Measurements from ENCODE around the gene SPATA33.
"Not testable (repeated sequence)": the region's sequence is repeated elsewhere in the genome, so short reads cannot be mapped to it uniquely, and the experiment has no call there.

The SPATA33 gene

DNA sequence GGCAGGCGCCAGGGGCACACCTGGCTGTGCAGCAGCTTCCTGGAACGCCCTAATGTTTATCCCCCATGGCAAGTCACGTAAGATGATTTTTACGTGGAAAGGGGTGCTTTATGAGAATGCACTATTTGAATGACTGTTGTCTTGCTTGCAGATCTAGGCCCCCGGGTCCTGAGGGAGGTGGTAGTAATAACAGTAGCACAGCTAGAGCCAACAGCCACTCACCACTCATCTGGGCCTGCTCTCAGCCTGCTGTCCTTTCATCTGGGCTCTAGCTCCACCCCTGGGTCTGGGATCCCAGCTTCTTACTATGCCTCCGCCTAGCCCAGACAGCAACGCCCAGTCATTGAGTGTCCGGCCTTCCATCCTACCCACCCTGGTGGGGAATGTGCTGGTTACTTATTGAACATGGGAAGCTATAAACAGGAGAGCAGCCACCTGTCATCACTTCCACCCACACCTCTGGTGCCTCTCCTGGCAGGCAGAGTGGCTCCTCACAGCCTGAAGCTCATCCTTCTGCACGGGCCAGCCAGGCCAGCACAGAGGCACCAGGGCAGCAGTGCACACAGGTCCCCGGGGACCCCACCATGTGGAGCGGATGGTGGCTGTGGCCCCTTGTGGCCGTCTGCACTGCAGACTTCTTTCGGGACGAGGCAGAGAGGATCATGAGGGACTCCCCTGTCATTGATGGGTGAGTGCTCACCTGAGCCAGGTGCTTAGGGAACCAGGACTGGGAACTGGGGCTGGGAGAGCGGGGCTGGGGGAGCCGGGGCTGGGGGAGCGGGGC is 27.6 kb upstream of the SPATA33 start:
- no peak for DNase-seq

DNA sequence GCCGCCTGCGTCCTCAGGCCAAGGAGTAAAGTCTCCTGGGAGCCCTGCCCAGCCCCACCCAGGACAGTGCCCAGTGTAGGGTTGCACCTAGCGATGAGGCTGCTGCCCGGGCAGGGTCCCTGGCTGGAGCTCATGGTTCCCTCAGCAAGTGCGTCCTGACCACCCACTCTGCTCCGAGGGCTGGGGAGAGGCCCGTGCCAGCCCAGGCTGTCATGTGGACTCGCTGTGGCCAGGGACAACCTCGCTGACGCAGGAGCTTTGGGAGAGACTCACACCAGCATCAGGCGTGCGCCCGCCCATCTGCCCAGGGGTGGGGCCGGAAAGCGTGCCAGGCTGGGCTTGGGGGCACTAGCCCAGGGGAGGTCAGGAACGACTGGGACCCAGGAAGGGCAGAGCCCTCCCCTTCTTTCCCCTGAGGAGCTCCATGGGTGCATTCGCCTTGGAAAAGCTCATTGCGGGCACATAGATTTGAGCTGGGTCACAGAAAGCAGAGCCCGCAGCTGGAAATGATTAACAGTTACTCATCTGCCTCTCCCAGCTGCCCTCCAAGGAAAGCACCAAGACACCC is 24.5 kb upstream of the SPATA33 start:
- no peak for DNase-seq

DNA sequence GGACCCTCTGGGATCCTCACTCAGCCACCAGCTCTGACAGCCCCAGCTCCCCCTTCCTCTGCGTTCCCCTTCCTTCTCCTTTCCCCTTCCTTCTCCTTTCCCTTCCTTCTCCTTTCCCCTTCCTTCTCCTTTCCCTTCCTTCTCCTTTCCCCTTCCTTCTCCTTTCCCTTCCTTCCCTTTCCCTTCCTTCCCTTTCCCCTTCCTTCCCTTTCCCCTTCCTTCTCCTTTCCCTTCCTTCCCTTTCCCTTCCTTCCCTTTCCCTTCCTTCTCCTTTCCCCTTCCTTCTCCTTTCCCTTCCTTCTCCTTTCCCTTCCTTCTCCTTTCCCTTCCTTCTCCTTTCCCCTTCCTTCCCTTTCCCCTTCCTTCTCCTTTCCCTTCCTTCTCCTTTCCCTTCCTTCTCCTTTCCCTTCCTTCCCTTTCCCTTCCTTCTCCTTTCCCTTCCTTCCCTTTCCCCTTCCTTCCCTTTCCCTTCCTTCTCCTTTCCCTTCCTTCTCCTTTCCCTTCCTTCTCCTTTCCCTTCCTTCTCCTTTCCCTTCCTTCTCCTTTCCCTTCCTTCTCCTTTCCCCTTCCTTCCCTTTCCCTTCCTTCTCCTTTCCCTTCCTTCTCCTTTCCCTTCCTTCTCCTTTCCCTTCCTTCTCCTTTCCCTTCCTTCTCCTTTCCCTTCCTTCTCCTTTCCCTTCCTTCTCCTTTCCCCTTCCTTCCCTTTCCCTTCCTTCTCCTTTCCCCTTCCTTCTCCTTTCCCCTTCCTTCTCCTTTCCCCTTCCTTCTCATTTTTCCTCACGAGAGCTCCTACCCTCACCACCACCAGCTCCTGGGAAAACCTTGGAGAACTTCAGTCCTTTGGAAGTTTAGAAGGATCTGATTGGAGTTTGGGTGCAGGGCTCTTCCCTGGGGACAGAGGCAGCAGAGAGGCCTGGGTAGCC is 22.9 kb upstream of the SPATA33 start:
- DNase-seq: not testable (repeated sequence)

DNA sequence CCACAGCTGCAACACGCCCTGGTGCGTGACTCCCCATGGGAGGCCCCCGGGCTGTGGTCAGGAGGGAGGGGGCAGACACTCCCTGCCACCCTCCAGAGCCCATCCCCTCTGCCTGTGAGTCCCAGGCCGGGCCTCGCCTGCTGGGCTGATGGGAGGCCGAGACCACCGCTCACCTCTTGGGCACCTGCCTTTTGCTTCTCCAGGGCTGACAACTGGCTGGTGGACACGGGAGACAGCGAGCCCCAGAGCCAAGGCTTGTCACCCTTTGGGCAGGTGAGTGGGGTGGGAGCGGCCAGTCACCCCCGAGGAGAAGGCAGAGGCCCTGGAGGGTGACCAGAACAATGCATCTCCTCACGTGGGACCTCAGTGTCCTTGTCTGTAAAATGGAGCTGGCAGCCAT is 21.0 kb upstream of the SPATA33 start:
- DNase-seq: no peak

DNA sequence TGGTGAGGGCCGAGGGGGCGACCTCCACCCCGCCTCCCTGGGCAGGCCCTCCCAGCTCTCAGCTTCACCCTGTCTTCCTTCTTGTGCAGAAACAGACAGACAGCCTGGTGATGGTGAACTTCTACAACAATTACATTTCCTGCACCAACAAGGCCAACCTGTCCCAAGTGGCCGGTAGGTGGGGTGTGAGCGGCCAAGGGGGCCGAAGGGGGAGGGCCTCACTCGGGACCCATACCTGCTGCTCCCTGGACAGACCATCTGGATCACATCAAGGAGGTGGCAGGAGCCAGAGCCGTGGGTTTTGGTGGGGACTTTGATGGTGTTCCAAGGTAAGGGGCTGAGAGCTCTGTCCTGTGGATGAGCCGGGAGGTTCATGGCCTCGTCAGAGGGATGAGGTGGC is 20.3 kb upstream of the SPATA33 start:
- no peak for DNase-seq

DNA sequence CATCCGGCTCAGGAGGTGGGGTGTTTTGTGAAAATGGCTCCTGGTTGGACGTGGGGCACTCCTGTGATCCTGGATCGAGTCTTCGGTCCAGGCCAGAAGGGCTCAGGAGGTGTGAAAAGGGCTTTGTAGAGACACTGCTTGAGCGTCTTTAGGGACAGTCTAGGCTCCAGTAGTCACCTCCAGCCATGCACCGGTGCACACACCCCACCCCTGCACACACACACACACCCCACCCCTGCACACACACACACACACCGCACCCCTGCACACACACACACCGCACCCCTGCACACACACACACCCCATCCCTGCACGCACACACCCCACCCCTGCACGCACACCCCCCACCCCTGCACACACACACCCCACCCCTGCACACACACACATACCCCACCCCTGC is 19.2 kb upstream of the SPATA33 start:
- no peak for DNase-seq

DNA sequence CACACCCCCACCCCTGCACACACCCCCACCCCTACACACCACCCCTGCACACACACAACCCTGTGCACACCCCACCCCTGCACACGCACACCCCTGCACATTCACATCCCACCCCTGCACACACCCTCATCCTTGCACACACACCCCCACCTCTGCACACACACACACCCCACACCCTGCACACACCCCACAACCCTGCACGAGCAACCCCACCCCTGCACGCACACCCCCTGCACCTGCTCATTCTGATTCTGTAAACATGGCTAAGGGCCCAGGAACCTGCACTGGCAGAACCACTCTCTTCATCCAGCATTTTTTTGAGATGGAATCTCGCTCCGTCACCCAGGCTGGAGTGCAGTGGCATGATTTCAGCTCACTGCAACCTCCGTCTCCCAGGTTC is 18.3 kb upstream of the SPATA33 start:
- no peak for DNase-seq

DNA sequence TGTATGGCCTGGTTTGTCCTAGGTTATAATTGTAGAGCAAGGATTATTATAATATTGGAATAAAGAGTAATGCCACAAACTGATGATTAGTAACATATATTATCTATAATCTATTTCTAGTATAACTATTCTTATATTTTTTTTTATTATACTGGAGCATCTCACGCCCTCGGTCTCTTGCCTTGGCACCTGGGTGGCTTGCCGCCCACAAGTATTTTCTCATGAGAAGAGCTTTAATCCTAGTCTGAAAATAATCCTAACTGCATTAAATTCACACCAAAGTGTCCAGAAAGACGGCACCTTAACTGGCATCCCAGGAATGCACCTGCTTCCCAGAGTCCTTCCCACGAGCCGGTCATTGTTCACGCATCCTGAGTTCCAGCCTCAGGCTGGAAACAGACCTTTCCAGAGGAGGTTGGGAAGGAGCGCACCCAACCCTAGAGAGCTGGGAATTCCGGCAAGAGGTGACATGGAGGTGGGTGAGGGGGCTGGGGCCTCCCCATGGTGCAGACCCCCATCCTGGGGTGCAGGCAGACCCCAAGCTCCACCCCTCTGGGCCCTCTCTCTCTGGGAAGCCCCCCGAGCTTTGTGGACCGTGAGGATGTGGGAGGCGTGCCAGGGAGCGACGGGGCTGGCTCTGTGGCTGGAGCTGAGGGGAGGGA is 16.0 kb upstream of the SPATA33 start:
- DNase-seq: no peak

DNA sequence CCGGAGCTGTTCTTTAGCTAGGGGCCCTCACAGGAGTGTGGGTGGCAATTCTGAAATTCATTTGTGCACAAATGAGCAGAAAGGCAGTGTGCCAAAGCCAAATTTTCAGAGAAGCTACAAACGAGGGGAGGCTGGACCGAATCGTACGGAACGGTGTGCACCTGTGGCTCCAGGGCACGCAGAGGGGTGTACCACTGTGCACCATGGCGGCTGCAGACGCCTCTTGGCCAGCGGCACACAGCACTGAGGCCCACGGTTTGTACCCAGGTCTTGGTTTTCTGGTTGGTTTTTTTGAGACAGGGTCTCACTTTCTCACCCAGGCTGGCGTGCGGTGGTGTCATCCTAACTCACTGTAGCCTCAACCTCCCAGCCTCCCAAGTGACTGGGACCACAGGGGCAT is 15.1 kb upstream of the SPATA33 start:
- DNase-seq: no peak

DNA sequence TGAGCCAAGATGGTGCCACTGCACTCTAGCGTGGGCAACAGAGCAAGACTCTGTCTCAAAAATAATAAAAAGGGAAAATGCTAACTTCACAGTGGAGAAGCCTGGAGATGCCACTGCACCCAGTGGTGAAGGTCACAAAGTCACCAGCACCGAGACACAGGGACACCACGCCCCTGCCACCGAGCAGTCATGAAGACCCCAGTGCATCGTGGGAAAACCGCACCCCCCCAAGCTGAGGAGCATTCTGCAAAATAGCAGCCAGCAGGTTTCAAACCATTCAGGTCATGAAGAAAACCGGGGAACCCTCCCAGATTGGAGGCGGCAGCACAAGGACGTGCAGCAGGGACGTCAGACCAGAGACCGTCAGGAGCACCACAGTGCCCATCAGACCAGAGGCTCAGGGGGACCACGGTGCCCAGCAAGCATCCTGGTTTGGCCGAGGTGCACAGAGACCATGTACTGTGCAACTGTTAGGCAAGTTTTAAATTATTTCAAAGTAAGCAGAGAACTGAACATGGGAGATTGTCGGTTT is 13.8 kb upstream of the SPATA33 start:
- DNase-seq: no peak

DNA sequence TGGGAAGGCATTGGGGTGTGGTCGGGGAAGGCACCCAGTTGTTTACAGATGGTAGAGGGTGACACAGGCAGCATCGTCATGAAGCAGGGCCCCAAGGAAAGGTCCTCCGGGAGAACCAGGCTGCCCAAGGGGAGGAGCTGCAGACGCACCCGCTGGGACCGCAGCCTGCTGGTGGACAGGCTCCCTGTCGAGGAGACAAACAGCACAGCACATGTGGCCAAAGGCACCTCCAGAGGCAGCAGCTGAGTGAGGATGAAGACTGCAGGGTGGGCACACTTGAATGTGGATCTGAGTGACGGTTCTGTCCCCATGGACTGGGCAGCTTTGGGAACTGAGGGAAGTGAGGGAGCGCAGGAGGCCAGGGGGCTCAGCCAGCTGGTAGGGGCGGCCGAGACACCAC is 12.5 kb upstream of the SPATA33 start:
- no peak for DNase-seq

DNA sequence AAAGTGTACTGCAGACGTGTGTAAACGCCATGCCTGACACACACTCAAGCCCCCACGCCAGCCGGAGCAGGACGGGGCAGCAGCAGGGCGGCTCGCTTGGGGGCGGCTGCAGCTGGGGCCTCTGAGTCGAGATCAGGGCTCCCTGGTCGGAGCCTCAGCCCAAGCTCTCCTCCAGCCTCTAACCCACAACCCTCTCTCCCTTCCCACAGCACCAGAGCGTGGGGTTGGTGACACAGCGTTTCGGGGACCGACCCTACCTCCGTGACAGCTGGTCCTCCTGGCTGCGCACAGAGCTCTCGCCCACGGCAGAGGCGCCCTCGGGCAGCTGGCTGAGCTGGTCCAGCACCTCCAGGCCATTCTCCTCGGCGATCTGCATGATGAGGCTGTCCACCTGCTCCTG is 11.4 kb upstream of the SPATA33 start:
- DNase-seq: no peak

DNA sequence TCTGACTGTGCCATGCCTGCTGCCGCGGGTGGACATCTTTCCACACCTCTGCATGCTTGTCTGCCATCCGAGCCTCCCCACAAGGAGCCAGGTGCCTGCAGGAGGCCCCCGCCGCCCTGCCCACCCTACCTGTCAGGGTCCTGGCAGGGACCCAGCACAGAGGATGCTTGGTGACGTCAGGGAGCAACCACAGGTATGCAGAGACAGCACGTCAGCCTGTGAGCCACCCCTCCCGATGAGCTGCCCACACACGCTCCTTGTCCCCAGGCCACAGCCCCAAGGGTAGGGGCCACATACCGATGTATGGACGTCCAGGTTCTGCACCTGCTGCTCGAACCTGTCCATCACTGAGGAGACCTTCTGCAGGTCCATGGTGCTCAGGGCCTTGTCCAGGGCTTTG is 10.7 kb upstream of the SPATA33 start:
- no peak for DNase-seq

DNA sequence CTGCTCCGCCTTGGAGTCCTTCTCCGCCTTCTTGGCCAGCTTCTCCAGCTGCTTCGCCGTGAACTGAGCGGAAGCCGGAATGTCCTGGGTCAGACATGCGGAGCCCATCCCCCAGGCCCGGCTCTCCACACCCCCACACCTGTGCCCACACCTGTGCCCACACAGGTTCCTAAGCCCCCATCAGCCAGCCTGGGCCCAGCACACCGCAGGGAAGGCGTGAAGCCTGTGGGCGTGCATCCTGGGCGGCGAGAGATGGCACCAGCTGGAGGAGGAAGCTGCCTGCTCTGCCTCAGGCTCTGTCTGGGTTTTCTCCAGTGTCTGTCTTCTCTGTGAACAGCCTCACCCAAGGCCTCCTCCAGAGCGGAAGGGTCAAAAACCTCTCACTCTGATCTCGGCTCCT is 6.1 kb upstream of the SPATA33 start:
- DNase-seq: no peak

DNA sequence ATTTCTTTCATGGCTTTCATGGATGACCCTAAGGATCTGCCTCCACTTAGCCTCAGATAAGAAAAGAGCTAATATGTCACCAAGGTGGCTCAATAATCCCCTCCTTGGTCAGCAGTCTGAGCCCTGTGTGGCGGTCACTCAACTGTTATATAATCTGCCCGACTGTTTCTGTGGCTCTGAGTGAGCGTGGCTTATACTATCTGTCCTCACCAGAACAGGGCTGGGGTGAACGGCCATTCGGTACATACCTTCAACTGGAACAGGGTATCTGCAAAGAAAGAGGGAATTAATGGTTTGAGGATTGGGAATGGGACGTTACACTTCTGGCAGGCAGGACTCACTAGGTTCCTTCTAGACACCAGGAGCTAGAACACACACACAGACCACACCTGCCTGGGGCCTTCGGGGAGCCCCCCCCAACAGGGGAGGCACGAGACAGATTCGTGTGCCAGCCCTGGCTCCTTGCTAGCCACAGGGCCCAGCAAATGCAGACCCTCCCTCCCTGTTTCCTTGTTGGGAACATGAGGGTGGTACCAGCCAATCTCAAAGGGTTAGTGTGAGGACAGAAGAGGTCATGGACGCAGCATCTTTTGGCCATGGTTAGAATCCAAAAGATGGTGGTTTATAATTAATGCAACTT is 3.9 kb upstream of the SPATA33 start:
- DNase-seq: no peak

DNA sequence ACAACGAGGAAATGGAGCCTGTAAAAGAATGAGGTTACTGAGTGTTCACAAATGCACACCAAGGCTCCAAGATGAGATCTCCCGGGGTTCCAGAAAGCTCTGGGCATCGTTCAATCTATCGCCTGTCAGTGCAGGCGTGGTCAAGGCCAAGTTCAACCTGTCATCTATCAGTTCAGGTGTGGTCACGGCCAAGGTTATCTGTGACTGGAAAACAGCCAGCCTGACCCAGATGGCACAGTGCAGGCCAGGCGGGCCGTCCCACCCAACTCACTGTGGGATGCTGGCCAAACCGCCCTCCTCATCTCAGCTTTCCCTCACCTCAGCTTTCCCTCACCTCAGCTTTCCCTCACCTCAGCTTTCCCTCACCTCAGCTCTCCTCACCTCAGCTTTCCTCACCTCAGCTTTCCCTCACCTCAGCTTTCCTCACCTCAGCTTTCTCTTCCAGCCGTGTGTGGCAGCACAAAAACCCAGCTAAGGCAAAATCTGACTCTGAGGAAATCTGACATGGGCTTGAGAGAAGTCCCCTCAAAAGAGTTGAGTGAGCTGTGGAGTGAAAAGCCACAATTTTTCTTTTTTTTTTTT is 2.5 kb upstream of the SPATA33 start:
- no peak for DNase-seq

DNA sequence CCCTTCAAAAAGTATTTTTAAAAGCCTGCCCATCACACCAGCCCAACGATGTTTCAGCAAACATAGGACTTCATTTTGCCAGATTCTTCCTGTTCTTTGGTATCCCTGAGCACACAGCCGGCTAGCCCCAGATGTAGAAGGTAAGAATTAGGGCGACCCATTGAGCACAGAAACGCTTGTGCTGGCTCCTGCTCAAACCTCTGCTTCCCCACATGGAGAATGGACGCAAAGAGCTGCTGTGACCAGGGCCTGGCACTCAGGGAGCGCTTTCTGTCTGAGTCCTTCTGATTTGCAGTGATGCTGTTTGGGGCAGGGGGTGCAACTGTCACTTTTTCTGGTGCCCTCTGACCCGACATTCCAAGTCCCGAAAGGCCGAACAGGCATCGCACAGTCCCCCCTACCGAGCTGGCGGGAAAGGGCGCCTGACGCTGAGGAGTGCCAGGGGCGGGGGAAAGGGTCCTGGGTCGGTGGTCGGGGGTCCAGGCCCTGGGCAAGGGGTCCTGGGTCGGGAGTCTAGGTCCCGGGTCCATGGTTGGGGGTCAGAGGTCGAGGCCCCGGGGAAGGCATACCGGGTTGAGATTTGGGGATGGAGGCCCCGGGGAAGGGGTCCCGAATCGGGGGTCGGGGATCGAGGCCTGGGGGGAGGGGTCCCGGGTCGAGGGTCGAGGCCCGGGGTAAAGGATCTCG is 1.1 kb upstream of the SPATA33 start:
- DNase-seq: no peak

DNA sequence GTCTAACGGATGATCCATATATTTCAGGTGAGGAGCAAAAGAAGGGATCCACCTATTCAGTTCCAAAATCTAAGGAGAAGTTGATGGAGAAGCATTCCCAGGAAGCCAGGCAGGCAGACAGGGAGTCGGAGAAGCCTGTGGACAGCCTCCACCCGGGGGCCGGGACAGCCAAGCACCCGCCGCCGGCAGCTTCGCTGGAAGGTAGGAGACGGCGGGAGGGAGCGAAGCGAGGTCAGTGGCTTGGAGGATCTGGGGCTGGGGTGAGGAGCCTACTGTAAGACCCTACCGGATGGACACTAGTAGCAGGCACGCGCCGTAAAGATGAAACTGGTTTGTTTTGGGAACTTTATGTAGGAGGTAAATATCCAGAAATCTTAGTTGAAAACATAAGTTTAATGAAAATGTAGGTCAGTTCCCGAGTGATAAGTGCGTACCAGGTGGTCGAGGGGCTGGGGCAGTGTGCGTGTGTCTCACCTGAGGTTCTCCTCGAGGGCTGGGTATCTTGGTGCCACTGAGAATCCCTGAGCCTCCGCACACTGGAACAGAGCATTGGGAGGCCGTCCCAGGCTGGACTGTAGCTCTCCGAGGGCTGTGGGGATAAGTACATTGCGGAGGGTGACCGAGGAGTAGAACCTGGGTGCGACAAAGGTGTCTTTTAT is 714 bp downstream of the SPATA33 start:
- DNase-seq: no peak

DNA sequence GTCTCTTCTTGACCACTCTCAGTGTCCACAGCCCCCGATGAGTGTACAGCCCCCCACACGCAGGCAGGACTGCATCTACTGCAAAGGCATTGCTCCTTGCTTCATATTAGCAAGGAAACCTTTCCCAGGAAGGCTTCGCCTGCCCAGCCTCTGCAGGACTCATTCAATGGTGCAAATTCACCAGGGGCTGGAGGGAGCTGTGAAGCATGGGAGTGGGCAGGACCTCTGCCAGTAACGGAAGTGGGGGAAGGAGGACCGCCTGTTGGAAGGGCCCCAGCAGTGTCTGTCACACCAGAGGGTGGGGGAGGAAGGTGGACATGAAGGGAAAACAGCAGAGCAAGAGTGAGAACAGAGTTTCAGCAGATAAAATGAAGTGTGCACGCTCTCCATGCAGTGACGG is 2.5 kb downstream of the SPATA33 start:
- DNase-seq: no peak

DNA sequence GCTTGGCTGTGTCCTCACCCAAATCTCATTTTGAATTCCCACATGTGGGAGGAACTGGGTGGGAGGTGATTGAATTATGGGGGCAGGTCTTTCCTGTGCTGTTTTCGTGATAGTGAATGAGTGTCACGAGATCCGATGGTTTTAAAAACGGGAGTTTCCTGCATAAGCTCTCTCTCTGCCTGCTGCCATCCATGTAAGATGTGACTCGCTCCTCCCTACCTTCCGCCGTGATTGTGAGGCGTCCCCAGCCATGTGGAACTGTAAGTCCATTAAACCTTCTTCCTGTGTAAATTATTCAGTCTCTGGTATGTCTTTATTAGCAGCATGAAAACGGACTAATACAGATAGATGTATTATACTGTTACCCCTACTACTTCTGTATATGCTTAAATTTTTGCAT is 3.6 kb downstream of the SPATA33 start:
- no peak for DNase-seq

DNA sequence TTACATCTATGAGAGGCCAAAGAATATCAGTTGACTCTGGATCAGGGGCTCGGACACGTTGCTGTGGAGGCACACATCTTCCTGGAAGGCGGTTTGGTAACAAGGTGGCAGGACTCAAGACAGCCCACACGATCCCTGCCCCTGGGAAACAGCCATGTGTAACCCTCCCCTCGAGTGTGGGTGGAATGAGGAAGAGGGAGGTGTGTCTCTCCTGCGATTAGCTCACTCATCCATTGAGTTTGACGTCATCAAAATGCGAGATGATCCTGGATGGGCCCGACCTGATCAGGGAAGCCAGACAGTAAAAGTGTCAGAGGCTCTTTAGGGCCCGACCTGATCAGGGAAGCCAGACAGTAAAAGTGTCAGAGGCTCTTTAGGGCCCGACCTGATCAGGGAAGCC is 6.6 kb downstream of the SPATA33 start:
- not testable (repeated sequence) for DNase-seq
